GM12801 (cell line): ENCODE data around the gene ACOT7.

ENCODE experiments used
- CTCF ChIP-seq: IDR thresholded peaks from one replicate; pipeline ENCODE4 v1.5.1; 2011; ENCODE audit warnings: control low read depth; ENCODE audit not compliant: insufficient read length; ENCODE audit errors: extremely low read depth

ACOT7 gene

GRCh38 chr1:6302568-6302967 is 91.0 kb downstream of the ACOT7 start:
- no peak for TF ChIP-seq CTCF

- TF ChIP-seq CTCF, result no peak
Observed at GRCh38 chr1:6301526-6301925, 92.0 kb downstream of the ACOT7 start.

- no peak for TF ChIP-seq CTCF
Observed at GRCh38 chr1:6300342-6301048, 93.1 kb downstream of the ACOT7 start.

- TF ChIP-seq CTCF, result no peak
Observed at GRCh38 chr1:6299557-6300165, 93.9 kb downstream of the ACOT7 start.

GRCh38 chr1:6298940-6299465 is 94.6 kb downstream of the ACOT7 start:
- TF ChIP-seq CTCF, result no peak

- no peak for TF ChIP-seq CTCF
Observed at GRCh38 chr1:6298530-6298929, 95.0 kb downstream of the ACOT7 start.

- no peak for TF ChIP-seq CTCF
Observed at GRCh38 chr1:6295910-6296309, 97.7 kb downstream of the ACOT7 start.
